ENCODE data around the gene SLC9A9.

Gene SLC9A9

DNA sequence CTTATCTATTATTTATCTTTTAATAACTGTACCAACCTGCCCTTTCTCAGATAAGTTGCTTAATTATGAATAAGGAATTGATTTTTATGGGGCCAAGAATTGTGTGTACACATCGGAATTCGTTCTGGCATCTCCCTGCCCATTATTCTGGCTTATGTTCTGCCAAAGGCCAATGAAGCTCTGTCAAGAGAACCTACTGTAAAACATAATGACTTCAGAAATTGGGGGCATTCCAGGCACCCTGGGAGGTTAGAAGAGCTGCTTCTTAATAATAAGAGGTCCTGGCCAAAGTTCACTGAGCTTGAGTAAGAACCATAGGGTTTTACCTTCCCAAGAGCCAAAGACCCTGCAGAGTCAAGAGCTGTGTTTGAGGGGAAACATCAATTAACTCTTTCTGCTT lies 261.7 kb downstream of the SLC9A9 start:
- no peak for DNase-seq

DNA sequence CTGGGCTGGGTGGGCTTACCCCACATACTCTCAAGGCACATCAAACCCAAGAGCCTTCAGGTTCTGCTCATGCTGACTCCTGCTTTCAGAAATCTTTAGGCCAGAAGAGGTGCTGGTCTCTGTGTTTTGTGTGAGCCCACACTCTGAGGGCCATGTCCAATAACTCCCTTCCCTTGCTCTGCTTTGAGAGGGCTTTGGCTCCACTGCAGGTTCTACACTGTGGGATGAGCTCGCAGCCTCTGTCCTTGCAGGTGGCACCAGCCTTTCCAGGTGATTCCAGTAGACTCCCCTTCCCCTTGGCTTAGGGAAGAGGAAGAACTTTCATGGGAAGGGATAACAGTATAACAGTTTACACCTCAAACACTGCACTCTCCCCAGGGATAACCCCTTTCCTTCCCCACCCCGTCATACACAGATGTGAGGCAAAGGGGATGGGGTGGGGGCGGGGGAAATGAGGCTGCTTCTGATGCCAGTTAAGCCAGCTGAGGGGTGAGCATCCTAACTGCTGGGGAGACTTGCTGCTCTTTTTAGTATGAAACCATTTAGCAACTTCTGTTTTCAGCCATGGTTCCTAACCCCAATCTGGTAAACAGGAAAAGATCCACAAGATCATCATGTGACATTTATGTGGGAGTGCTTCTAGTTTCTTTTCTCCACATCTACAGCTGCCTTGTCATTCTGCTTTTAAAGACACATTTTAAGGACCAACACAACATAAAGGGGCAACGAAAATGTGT lies 262.4 kb downstream of the SLC9A9 start:
- DNase-seq = no peak

DNA sequence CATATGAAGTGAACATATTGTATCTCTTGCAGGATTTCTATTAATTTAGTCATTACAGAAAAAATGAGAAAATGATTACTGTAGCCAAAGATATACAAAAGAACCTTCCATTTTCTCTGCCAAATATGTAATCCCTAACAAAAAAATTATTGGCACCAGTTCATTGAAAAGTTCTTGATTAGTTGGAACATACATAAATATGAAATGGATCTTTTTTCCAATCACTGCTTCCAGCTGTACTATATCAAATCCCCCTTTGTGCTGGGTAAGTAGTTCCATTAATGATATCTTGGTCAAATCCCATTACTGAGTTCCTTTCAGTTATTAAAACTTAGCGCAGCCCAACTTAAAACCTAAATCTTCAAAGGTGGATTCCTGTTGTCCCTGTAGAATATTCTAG lies 263.8 kb downstream of the SLC9A9 start:
- no peak for DNase-seq

DNA sequence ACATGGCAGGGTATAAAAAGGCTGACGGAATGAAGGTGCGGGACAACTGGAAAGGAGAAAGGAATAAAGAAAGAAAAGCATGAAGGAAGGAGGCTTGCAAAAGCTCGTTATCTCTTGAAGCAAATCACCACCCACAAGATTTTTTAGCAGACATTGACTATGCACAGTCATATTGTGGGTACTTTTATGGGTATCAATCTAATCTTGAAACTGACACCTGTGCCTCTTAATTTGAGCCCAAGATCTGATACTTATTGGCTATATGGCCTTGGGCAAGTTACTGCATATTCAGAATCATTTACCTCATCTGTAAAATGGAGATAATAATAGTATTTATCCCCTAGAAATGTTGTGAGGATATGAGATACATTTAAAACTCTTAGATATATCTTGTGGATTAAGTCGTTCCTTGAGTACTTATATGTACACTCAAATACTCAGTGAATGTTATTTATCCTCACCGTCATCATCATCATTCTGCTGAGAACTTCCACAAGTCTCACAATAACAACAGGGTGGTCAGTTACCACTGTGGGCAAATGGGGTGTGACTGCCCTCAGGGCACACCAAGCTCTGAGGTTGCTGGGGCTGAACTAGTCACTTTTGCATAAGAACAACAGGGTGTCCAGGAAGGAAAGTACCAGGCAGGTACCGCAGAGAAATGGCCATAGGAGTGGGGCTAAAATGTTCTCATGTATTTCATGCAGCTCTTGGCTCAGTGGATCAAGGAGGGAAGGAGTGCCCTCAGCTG lies 266.1 kb downstream of the SLC9A9 start:
- DNase-seq = no peak

DNA sequence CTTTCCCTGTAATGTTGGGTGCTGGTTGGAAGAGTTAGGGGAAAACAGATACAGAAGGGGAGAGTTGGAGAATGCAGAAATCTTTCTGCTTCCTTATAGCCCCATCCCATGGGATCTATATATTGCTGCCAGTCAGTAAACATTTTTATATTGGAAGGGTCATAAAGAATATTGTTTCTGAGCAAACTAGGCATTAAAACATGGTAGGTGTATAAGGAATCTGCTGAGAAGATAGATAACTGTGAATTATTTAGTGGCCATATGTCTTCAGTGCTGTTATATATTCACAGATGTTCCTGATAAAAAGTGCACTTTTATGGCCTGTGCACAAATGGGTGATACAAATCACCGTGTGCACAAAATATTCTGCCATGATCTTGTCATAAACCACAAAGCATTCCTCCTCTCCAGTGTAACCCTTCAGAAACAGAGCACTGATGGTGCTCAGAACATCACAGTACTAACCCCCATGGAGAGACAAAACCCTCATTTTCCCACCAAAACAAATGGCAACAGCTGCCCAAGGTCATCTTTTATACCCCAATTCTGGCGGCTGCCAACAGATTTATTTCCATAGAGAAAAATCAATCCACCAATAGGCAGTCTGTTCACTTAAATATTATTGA lies 269.3 kb downstream of the SLC9A9 start:
- DNase-seq = no peak

DNA sequence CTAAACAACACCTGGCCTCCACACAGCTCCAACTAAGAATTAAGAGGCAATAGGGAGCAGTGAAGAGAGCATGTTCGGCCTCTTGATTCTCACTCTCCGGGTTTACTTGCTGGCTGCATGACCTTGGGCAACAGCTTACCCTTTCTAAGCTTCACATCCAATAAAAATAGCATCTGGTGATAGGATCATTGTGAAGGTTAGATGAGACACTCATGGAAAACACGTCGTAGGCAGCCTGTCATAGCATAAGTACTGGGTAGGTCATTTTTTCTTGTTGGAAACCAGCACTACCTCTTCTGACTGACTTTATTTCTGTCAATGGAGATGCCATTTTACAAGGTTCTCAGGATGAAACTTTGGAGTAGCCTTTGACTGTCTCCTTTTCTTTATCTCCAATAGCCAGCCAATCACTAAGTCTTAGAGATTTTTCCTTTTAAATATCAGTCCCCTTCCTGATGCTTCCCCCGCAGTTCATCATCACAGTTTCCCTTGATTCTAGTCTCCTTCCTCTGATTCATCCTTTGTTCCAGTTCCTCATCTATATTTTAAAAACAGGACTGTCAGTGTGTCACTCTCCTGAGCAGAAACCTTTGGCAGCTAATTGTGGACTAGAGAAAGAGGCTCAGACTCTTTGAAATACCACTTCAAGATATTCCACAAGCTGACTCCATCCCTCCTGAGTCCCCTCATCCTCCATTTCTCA lies 271.5 kb downstream of the SLC9A9 start:
- no peak for DNase-seq

DNA sequence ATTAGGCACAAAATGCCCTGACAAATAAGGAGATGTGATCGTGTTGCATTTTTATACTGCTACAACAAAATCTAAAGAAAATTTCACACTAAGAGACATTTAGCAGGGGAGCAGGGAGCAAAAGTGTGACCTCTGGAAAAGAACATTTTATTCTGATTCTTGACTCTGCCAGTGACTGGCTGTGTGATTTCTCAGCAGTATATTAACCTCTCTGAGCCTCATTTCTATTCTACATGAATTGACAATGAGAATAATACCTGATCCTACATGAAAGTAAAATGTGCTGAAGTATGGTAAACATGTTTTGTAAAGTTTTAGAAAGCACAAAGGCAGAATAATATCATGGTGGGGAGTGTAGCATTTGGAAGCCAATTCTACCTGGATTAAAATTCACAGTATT lies 273.3 kb downstream of the SLC9A9 start:
- DNase-seq = no peak

DNA sequence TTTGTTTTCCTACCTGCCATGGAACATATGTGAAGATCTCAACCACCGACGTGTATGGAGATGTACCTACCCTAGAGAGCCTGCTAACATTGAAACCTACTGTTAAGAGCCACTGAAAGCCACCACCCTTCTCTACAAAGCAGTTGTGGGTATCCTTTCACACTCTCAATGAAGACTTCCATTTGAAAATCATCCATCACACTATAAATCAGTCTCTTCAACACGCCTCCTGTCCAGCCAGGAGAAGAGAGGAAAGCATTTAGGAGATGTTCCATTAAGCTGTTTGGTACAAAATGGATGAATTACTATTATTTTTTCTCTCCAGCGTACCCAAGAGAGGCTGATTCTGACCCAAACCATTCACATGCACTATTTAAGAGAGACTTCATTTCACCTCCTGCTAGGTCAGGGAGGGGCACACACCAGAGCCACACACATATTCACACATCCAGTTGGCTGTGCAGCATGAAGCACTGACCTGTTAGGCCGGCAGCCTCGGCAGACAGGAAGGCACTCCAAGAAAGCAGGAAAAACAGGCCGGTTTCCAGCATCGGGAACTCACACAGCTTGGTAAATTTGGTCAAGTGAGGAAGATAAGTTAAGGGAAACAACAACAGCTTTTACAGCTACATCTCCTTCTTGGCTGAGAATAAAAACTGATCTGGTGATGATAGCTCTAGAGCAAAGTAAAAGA lies 274.5 kb downstream of the SLC9A9 start:
- no peak for DNase-seq

DNA sequence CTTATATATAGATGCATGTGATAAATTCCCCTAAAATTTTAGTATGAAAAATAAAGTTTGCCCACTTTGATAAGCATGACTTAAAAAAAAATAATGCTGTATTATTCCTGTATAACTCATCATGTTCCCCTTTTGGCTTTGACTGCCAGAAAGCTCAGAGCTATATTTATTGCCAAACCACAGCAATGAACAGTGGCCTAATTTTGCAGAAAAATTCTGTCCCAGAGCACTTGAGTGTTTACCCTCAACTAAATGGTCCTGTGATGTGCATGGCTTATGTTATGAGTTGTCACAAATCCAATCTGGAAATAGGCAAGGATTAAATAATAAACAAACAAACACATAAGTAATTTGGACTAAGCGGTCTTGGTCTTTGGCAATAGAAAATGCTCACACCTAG lies 276.7 kb downstream of the SLC9A9 start:
- DNase-seq = no peak

DNA sequence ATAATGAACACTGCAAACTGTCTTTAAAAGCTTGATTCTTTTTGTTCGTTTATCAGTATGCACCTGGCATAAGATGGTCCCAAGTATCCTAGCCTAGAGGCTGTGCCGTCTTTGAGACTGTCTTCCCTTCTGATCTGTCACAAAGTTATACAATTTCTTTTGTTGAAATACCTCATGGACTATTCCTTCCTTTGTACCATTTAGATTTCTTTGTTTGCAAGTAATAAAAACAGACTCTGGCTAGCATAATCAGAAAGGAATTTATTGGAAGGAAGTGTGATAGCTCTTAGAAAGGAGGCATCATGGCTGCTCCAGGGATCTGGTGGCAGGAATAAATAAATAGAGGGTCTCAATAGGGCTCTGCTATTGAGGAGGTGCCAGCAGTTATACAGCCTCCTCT lies 280.4 kb downstream of the SLC9A9 start:
- no peak for DNase-seq

DNA sequence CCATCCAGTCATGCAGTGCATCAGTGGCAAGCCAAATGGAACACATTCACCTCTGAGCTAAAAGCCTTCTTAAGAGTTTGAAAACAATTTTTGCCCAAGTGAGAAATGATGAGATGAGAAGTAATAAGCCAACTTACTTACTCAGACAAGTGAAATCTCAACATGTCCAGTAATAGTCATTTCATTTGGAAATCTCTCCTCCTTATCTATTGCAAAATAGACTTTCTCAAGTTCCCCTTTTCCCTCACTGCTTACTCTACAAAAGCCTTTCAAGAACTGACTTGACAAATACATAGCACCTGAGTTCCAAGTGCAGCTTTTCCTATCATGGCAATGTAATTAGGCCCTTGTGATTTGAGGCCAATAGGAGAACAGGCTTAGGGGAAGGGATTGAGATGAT lies 282.3 kb downstream of the SLC9A9 start:
- DNase-seq = no peak

DNA sequence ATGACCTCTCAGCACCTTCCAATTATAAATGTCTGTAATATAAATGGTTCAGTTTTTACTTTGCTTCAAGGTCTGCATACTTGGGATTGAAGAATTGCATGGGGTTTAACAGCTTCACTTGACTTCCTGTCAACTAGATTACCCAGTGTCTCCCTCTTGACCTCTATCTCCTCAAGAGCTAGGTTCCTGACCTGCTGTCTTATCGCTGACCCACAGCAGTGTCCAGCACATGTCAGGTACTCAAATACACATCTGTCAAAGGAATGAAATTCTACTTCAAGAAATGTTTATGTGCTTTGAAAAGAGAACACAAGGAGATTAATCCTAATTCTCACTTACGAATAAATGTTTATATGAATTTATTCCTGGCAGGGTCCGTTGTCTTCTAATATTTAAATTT lies 284.5 kb downstream of the SLC9A9 start:
- no peak for DNase-seq

DNA sequence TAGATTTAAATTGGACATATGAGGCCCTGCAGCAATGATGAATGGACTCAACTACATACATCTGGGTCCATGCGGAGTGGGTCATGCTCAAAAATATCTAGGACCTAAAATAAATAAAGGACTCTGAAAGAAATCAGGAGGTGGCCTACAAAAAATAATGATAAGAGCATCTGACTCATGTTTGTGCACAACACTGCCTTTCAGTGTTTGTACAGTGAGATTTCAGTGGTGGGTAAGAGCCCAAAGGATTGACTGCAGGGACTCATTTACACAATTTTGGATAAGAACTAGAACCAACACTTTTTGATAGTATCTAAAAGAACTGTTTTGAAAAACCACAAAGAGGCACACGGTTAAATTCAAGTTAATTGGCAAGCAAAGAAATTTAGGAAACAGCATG lies 285.5 kb downstream of the SLC9A9 start:
- DNase-seq = no peak

DNA sequence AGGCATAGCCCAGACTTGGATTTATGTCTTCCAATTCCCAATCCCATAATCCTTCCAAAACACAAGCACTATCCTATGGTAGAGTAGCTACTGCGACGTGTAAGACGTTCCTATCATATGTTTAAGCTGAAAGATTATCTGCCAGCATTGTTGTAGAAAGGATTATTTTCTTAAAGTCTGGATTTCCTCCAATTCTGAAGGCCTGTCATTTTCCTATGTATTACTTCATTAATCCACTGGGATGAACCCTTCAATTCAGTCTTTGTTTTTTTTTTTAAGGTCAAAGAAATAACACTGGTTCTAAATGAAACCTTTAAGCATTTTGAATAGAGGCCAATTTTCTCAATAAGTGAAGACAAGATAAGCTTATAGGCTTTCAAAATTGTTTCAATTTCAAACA lies 289.0 kb downstream of the SLC9A9 start:
- no peak for DNase-seq

DNA sequence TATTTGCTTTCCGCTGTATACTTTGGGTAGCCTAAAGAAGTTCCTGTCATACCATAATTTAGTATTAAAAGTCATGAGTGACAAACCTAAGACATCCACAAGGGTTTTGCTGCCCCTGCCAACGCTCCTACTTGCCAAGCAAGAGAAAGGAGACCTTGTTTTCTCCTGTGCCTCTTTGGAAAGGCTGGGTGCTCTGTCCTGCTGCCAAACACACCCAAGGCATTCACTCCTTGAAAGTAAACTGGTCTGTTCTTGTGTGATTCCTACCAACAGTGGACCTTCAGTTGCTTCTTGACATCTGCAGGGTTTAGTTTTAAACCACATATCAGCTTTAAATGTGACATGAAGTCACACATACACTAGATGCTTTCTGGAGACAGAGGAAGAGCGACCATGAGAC lies 295.4 kb downstream of the SLC9A9 start:
- no peak for DNase-seq

DNA sequence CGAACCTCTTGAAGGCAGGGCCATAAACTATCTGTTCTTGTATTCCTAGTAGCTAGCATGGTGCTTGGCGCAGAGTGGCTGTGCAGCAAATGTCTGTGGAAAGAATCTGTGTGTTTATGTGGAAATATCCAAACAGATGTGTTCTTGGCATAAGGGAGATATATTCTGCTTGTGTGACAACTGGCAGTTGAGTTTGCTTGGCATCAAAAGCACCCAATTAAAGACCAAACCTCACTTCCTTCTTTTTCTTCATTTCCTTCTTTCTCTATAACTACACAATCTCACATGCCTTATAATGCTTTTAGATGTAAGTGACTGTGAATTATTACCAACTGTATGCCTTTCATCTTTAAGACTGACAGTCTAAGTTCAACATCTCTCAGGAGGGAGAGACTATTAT lies 296.5 kb downstream of the SLC9A9 start:
- no peak for DNase-seq

DNA sequence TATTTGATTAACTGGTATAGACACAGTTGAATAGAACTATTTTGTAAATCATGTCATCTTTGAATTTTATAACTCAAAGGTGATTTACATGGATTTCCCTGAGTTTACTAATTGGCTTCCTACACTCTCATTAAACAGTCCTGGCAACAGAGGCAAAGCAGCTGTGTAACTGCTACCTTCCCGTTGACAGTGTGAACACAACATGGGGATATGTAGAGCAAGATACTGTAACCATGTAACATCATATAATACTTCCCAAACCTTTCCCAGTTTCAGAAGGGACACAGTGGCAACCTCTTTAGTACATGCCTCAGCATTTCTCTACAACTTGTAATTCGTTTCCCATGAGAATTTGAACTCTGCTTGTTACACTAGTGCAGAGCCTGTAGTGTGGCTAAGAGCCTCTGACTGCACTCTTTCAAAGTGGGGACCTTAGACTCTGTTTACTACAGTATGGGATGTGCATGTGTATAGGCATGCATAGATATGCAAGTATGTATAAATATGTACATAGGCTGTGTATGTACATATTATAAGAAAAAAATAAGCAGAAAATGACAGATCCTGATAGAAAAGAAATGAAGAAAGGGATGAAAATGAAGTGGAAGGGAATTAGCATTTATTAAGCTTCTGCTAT lies 299.3 kb downstream of the SLC9A9 start:
- no peak for DNase-seq

DNA sequence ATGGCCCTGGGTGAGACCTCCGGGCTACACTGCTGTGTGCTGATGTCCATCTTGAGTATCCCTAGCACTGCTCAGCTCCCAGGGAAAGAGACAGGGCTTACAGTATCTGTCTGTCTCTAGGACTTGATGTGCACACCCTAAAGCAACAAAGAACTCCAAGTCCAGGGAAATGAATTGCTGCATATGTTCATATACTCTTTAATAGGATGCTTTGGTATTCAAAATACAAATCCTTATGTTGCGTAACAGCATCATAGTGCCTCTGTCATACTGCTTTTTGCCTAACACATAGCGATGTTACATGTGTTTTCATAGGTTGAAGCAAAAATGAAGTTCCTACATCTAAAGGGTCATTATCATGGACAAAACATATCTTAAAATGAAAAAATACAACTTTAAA lies 299.9 kb downstream of the SLC9A9 start:
- DNase-seq = no peak

DNA sequence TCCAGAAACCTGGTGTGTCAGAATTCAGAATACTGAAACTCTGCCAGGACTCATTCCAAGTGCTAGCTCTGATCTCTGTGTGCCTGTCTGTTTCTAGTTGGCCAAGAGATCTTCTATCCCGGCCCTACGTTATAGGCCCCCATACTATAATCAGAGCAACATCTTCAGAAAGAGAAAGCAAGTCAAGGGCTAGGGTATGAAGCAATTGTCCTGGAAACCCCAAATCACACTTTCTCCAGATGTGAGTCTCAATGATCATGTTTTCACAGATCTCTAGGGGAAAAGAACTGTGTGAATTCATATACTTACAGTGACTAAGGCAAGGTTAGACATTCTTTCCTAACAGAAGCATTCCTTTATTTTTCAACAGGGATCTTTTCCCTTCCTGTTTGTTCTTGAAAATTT lies 309.7 kb downstream of the SLC9A9 start:
- no peak for DNase-seq

DNA sequence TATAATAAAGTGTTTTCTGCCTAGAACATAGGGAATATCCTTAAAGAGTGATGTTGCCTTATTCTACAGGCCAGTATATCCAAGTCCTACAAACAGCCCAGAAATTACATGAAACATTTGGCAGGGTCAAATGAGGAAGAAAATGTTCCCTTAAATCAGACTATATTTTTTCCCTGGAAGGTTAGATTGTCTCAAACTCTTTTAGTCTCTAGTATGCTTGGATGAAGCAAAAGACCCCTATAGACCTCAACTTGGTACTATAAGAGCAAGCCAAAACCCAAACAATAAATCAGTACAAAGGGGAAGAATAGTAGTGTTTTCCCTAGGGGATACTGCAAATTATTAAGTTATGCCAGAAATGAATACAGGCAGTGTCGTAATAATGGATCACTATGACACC lies 310.2 kb downstream of the SLC9A9 start:
- no peak for DNase-seq

DNA sequence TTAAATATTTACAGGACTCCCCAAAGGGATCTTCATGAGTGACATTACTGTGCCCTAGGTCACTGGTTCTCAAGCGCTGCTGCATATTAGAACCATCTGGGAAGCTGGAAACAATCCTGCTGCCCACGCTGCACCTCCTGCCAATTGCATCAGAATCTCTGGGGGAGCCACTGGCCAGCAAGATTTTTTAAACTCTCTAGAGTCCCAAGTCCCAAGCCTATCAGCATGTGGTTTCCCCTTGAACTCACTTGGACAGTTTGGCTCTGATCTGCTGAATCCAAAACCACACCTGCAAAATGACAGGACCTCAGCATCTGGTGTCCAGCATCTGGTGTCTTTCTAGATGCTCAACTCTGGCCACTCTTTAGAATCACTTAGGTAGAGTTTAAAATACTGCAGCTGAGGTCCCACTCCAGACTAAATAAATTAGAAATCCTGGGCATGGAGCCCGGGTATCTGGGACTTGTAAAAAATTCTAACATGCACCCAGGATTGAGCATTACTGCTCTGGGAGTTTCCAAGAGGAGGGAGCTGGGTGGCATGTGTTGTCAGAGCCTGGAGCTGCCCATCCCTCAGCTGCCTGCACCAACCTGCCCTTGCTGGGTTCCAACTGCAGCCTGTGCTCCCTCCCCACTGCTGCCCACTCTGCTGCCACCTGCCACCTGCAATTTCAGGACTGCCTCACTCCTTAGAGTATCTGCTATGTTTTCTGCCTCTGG lies 311.3 kb downstream of the SLC9A9 start:
- DNase-seq = no peak
